Esophagus (tissue), 2 donors: ENCODE measurements around the gene SECISBP2. TPM values are rescaled to one million over a fixed set of nuclear protein-coding genes. Genes with fewer than 3 reads are reported as not detected.
"Not testable (repeated sequence)": the region's sequence is repeated elsewhere in the genome, so short reads cannot be mapped to it uniquely, and the experiment has no call there.

ENCODE experiments used
- H3K27ac ChIP-seq, 2 donors: one replicate each; pipeline ENCODE4 v1.5.1; 2013; ENCODE audit warnings: low read depth in 2 of 2, mild to moderate bottlenecking in 2 of 2, inconsistent platforms in 1 of 2, low read length in 1 of 2, moderate library complexity in 1 of 2
- H3K27me3 ChIP-seq, 2 donors: one replicate each; pipeline ENCODE4 v1.6.1; 2013; ENCODE audit warnings: low read length in 2 of 2, control low read depth in 1 of 2, mild to moderate bottlenecking in 1 of 2; ENCODE audit not compliant: insufficient read depth in 2 of 2, control insufficient read depth in 1 of 2
- H3K36me3 ChIP-seq, 2 donors: one replicate each; pipeline ENCODE4 v1.6.1; 2013; ENCODE audit warnings: low read length in 1 of 2; ENCODE audit not compliant: control insufficient read depth in 2 of 2, insufficient read depth in 2 of 2
- H3K4me1 ChIP-seq, 2 donors: one replicate each; pipeline ENCODE4 v1.6.1; 2013; ENCODE audit warnings: low read length in 1 of 2; ENCODE audit not compliant: control insufficient read depth in 2 of 2, insufficient read depth in 2 of 2
- H3K4me3 ChIP-seq, 2 donors: one replicate each; pipeline ENCODE4 v1.5.1; 2013; ENCODE audit warnings: low read length in 2 of 2, mild to moderate bottlenecking in 2 of 2, low read depth in 1 of 2, moderate library complexity in 1 of 2
- H3K9me3 ChIP-seq, 2 donors: one replicate each; pipeline ENCODE4 v1.6.1; 2013; ENCODE audit warnings: mild to moderate bottlenecking in 2 of 2, low read depth in 1 of 2, low read length in 1 of 2, moderate library complexity in 1 of 2; ENCODE audit not compliant: control insufficient read depth in 2 of 2, insufficient read depth in 1 of 2
- WGBS, 2 donors: extraction: QIAGEN DNeasy Blood & Tissue Kit; methylation state at CpG; one replicate each; pipeline ENCODE4 v1.1.7; 2013; 5-methylcytosine and 5-hydroxymethylcytosine counted together
- polyA plus RNA-seq, 2 donors: library from polyadenylated mRNA; stranded (reverse); fragments of 200-250 nt; gene quantifications; one replicate each; pipeline ENCODE4 v1.2.3, GENCODE V29; 2013
- donor health status: healthy with polysubstance abuse.
- donor health status: Bipolar disorder and iron deficiency.

The SECISBP2 gene
- polyA plus RNA-seq, 2 donors = 14.0 to 16.0 TPM

- Histone ChIP-seq H3K4me3 (no peak overlapping the region), H3K27ac (no peak overlapping the region), H3K27me3 (no peaks in the 10 kb centered on the region), H3K4me1 (no peaks in the 10 kb centered on the region), H3K9me3 (no peaks in the 10 kb centered on the region), H3K36me3 (no peaks in the 10 kb centered on the region)
- 69 to 73% methylated on average over 2 of the region's 2 CpGs for WGBS, 2 donors
Observed at GRCh38 chr9:89281106-89281505, 37.2 kb upstream of the SECISBP2 start.

GRCh38 chr9:89282248-89282968 is 35.9 kb upstream of the SECISBP2 start:
- peak overlapping the region; percentile 17 to 31 for H3K4me3 ChIP-seq
- H3K9me3 ChIP-seq, H3K27ac ChIP-seq, H3K36me3 ChIP-seq, H3K4me1 ChIP-seq, H3K27me3 ChIP-seq: not testable (repeated sequence)
- WGBS, 2 donors = 56 to 59% methylated on average over 29 to 42 of the region's 42 CpGs

- 89 to 92% methylated on average over 7 of the region's 7 CpGs for WGBS, 2 donors
- Histone ChIP-seq H3K4me1 (no peaks in the 10 kb centered on the region), H3K9me3 (no peaks in the 10 kb centered on the region), H3K27ac (no peak overlapping the region), H3K36me3 (no peaks in the 10 kb centered on the region), H3K4me3 (no peak overlapping the region), H3K27me3 (no peaks in the 10 kb centered on the region)
Observed at GRCh38 chr9:89284076-89284475, 34.2 kb upstream of the SECISBP2 start.

- Histone ChIP-seq H3K27ac (no peak overlapping the region), H3K4me3 (no peak overlapping the region), H3K36me3 (no peaks in the 10 kb centered on the region), H3K4me1 (no peaks in the 10 kb centered on the region), H3K9me3 (no peaks in the 10 kb centered on the region), H3K27me3 (no peaks in the 10 kb centered on the region)
- WGBS, 2 donors = 93 to 97% methylated on average over 2 of the region's 2 CpGs
Observed at GRCh38 chr9:89291741-89292140, 26.6 kb upstream of the SECISBP2 start.

- Histone ChIP-seq H3K27me3 (no peaks in the 10 kb centered on the region), H3K36me3 (no peaks in the 10 kb centered on the region), H3K27ac (no peak overlapping the region), H3K4me3 (no peak overlapping the region), H3K9me3 (no peaks in the 10 kb centered on the region), H3K4me1 (no peaks in the 10 kb centered on the region)
- 94 to 96% methylated on average over 1 of the region's 1 CpG for WGBS, 2 donors
Observed at GRCh38 chr9:89293014-89293413, 25.3 kb upstream of the SECISBP2 start.

- WGBS, 2 donors = 64 to 70% methylated on average over 5 of the region's 5 CpGs
- no peaks in the 10 kb centered on the region for H3K36me3 ChIP-seq
- no peak overlapping the region for H3K4me3 ChIP-seq
- no peaks in the 10 kb centered on the region for H3K9me3 ChIP-seq
- H3K4me1 ChIP-seq = no peaks in the 10 kb centered on the region
- H3K27me3 ChIP-seq = no peaks in the 10 kb centered on the region
- H3K27ac ChIP-seq = no peak overlapping the region
Observed at GRCh38 chr9:89295400-89295799, 22.9 kb upstream of the SECISBP2 start.

GRCh38 chr9:89301996-89302395 is 16.3 kb upstream of the SECISBP2 start:
- 61 to 82% methylated on average over 2 of the region's 2 CpGs for WGBS, 2 donors
- not testable (repeated sequence) for H3K36me3 ChIP-seq, H3K27me3 ChIP-seq, H3K4me3 ChIP-seq, H3K4me1 ChIP-seq, H3K9me3 ChIP-seq, H3K27ac ChIP-seq

- Histone ChIP-seq H3K4me3 (no peak overlapping the region), H3K36me3 (no peaks in the 10 kb centered on the region), H3K27ac (no peak overlapping the region), H3K27me3 (no peaks in the 10 kb centered on the region), H3K9me3 (no peaks in the 10 kb centered on the region), H3K4me1 (no peaks in the 10 kb centered on the region)
- 87 to 88% methylated on average over 7 of the region's 7 CpGs for WGBS, 2 donors
Observed at GRCh38 chr9:89304020-89304833, 14.1 kb upstream of the SECISBP2 start.

- no peaks in the 10 kb centered on the region for H3K36me3 ChIP-seq
- no peak overlapping the region for H3K27ac ChIP-seq
- H3K27me3 ChIP-seq = no peaks in the 10 kb centered on the region
- 90 to 91% methylated on average over 2 of the region's 2 CpGs for WGBS, 2 donors
- H3K4me1 ChIP-seq = no peaks in the 10 kb centered on the region
- no peaks in the 10 kb centered on the region for H3K9me3 ChIP-seq
- H3K4me3 ChIP-seq = no peak overlapping the region
Observed at GRCh38 chr9:89304834-89305188, 13.5 kb upstream of the SECISBP2 start.

- Histone ChIP-seq H3K4me1 (no peaks in the 10 kb centered on the region), H3K27ac (no peak overlapping the region), H3K36me3 (no peaks in the 10 kb centered on the region), H3K27me3 (no peaks in the 10 kb centered on the region), H3K9me3 (no peaks in the 10 kb centered on the region), H3K4me3 (no peak overlapping the region)
- WGBS, 2 donors = 64 to 76% methylated on average over 3 of the region's 3 CpGs
Observed at GRCh38 chr9:89305868-89306267, 12.4 kb upstream of the SECISBP2 start.
